Stimulated activated naive CD8-positive, alpha-beta T cell treated with anti-CD3 and anti-CD28 coated beads, Interleukin-15, amount 100 ng/mL, for 72 hours (primary cell): ENCODE measurements around the gene NINL.

ENCODE experiments used
- ATAC-seq: fragments of 150-1000 bp; cut with Tn5 transposase; 2 replicates; pipeline ENCODE4 v1.10.0; 2021; ENCODE audit warnings: mild to moderate bottlenecking, moderate library complexity
- DNase-seq, 2 donors: peaks; one replicate each; pipeline ENCODE4 v3.0.0; 2021 to 2022
- H3K27ac Mint-ChIP-seq, 2 donors: one replicate each; pipeline ENCODE4 v1.8.0; 2022; ENCODE audit warnings: mild to moderate bottlenecking in 2 of 2, mixed read lengths in 2 of 2, moderate library complexity in 2 of 2
- H3K27me3 Mint-ChIP-seq: one replicate; pipeline ENCODE4 v1.8.0; 2022; ENCODE audit warnings: mixed read lengths
- H3K4me1 Mint-ChIP-seq: one replicate; pipeline ENCODE4 v1.8.0; 2022; ENCODE audit warnings: mild to moderate bottlenecking, mixed read lengths
- H3K4me3 Mint-ChIP-seq, 2 donors: one replicate each; pipeline ENCODE4 v1.8.0; 2022; ENCODE audit warnings: mild to moderate bottlenecking in 2 of 2, mixed read lengths in 2 of 2, moderate library complexity in 1 of 2
- H3K9me3 Mint-ChIP-seq, 2 donors: one replicate each; pipeline ENCODE4 v1.8.0; 2022; ENCODE audit warnings: mixed read lengths in 2 of 2

The NINL gene

DNA sequence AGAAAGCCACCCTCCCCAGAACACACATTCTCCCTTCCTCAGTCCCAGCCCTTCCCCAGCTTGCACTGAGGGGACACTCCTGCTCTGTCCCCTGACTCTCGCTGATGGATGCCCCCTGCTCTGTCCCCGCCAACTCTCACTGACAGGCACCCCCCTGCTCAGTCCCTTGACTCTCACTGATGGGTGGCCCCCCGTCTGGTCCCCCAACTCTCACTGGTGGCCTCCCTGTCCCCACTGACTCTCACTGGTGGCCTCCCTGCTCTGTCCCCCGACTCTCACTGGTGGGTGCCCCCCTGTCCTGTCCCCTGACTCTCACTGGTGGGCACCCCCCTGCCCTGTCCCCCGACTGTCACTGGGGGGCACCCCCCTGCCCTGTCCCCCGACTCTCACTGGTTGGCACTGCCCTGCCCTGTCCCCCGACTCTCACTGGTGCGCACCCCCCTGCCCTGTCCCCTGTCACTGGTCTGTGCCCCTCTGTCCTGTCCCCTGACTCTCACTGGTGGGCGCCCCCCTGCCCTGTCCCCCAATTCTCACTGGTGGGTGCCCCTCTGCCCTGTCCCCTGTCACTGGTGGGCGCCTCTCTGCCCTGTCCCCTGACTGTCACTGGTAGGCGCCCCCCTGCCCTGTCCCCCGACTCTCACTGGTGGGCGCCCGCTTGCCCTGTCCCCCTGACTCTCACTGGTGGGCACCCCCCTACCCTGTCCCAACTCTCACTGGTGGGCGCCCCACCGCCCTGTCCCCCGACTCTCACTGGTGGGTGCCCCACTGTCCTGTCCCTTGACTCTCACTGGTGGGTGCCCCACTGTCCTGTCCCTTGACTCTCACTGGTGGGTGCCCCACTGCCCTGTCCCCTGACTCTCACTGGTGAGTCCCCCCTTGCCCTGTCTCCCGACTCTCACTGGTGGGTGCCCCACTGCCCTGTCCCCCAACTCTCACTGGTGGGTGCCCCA, 116.9 kb downstream of the NINL start:
- Mint-ChIP-seq H3K27ac (peak overlapping the region in 1 of 2 donors; percentile 77), H3K27me3 (no peaks in the 10 kb centered on the region), H3K4me3 (no peak overlapping the region), H3K4me1 (peaks cover 8% of the 10 kb centered on the region), H3K9me3 (no peaks in the 10 kb centered on the region)
- peak; percentile 75 for ATAC-seq
- no peak for DNase-seq

DNA sequence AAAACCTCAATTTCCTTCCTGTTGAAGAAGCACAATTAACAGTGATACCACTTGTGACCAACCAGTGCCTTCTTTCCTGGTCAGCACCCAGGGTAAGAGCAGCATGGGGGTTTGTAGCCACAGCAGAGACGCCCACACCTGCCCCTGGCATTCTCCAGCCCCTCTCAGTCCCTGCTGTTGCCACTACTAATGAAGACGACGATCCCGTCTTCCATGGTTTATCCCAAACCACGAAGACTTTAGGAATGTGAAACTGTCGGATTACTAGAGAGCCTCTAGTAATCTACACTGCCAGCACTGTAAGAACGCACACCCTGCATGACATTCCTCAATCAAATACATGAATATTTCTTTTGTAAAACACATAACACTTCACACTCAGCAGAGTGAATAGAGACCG, 117.9 kb downstream of the NINL start:
- H3K27ac Mint-ChIP-seq: no peak overlapping the region
- H3K4me3 Mint-ChIP-seq: no peak overlapping the region
- no peaks in the 10 kb centered on the region for H3K27me3 Mint-ChIP-seq
- ATAC-seq (no peak), DNase-seq (no peak)
- H3K9me3 Mint-ChIP-seq: no peaks in the 10 kb centered on the region
- H3K4me1 Mint-ChIP-seq: peaks cover 8% of the 10 kb centered on the region

DNA sequence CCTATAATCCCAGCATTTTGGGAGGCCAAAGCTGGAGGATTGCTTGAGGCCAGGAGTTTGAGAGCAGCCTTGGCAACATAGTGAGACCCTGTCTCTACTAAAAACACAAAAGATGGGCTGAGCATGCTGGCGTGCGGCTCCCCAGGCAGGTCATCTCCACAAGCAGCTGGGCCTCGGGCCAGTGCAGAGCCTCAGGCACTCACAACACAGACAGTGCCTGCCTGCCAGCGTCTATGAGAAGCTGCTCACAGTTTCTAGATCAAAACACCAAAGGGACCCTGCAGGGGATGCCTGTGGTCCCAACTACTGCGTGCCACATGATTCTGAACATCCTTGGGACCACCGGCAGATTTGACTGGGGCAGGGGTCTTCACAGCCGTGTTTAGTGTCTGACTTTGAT, 118.5 kb downstream of the NINL start:
- Mint-ChIP-seq H3K4me1 (peaks cover 8% of the 10 kb centered on the region), H3K9me3 (no peaks in the 10 kb centered on the region), H3K4me3 (no peak overlapping the region), H3K27me3 (no peaks in the 10 kb centered on the region), H3K27ac (no peak overlapping the region)
- no peak for DNase-seq
- ATAC-seq: no peak

DNA sequence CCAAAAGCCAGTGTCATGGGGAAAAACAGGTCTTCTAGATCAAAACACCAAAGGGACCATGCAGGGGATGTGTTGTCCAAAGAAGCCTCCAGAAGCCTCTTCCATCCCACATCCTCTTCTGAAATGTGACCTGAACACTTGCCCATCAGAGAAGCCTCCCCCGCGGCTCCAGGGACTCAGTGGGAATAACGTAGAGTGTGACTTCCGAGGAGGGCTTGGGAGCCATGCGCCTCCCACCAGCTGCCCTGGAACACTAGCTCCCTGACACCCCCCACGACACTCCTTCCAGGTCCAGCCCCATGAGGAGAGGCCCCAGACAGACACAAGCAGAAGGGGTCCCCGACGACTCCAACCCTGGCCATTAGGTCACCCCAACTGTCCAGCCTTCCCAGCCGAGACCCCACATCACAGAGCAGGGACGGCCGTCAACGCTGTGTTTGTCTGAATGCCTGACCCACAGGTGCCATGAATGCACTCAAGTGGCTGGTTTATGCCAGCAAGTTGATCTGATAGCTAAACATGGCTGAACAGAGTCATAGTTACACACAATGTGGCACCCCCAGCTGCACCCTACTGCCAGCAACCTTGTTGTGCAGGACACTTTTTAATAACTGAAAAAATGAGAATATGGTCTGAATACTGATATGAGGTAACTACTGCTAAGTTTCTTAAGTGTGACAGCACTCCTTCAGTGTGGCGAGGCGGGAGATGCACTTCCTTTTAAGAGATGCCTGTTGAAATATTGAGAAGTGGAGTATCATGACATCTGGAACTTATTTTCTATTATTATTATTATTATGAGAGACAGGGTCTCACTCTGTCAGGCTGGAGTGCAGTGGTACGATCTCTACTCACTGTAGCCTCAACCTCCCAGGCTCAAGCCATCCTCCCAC, 119.8 kb downstream of the NINL start:
- peaks cover 8% of the 10 kb centered on the region for H3K4me1 Mint-ChIP-seq
- ATAC-seq (no peak), DNase-seq (no peak)
- H3K27ac Mint-ChIP-seq: peak overlapping the region in 1 of 2 donors; percentile 67
- no peaks in the 10 kb centered on the region for H3K27me3 Mint-ChIP-seq
- H3K9me3 Mint-ChIP-seq: no peaks in the 10 kb centered on the region
- H3K4me3 Mint-ChIP-seq: no peak overlapping the region

DNA sequence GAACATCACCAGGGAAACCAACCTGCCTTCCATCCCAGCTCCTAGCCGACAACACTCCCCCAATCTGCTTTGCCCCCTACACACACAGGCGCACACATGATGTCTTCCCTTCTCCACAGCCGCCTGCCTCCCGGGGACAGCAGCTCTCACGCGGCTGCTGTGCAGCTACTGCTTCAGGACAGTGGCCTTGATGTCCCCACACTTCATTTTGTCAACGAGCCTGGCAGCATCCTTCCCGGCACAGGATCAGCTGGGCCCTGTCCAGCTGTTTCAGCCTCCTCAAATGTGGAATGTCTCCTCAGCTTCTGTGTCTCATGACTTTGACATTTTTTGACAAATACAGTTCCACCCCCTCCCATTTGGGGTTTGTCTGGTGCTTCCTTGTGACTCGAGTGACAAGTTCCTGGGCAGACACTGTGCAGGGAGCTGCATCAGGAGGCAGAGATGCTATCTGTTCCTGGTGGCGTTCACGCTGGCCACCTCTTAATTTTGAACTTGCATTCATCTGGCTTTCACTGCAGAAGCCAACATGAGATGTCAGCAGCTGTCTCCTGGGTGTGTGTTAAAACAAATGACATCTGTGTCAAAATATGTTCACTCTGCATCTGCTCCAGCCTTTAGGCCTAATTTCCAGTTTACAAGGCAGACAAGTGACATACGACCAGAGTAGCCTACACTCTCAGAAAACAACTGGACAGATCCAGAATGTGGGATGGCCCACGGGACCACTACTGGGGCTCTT, 120.7 kb downstream of the NINL start:
- Mint-ChIP-seq H3K4me3 (no peak overlapping the region), H3K9me3 (no peaks in the 10 kb centered on the region), H3K27ac (peak overlapping the region in 1 of 2 donors; percentile 8), H3K27me3 (no peaks in the 10 kb centered on the region), H3K4me1 (peaks cover under 1% of the 10 kb centered on the region)
- no peak for DNase-seq
- ATAC-seq: no peak

DNA sequence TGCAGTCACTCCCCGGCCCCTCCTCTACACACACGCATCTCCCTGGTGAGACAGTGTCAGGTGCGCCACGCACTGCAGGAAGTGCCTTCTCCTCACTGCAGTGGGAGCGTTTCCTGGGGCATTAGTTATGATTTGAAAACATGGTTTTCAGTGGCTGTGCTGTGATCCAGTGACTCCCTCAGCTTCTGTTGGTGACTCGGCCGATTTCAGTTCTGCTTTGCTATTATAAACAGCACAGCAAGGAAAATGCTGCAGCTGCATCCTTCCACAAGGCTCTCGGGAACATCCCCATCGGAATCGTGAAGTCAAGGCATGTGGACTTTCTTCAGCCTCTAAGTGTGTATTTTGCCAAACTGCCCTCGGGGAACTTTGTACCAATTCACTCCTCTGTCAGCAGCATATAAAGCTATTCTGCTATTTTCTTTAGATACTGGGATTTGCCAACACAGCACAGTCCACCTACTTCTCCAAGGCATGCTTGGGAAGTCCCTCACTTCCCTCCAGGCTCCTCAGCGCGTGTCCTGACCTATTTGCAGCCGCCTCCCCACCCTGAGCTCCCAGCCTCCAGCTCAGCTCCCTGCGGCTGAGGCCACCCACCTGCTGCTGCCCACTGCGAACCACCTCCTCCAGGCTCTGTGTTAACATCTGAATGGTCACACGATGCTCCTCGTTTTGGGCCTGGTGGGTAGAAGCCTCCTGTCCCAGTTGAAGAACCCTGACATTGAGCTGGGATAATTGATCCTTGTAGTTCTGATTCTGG, 123.4 kb downstream of the NINL start:
- Mint-ChIP-seq H3K4me1 (no peaks in the 10 kb centered on the region), H3K9me3 (no peaks in the 10 kb centered on the region), H3K4me3 (no peak overlapping the region), H3K27me3 (no peaks in the 10 kb centered on the region), H3K27ac (no peak overlapping the region)
- ATAC-seq (no peak), DNase-seq (no peak)

DNA sequence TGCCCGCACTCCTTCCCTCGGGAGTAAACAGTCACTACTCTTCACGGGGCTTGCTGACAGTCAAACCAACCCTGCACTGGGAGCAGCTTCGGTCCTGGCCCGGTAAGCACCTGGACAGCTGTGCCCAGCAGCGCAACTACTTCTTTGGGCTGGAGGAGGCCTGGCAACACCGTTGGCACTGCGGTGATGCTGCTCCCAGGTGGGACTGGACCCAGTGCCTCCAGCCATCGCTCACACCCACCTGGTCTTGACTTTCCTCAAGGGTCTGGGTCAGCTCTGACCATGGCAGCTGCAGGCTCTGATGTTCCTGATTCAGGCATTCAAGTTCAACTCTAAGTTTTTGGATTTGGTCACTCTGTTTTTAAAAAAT, 124.1 kb downstream of the NINL start:
- H3K27me3 Mint-ChIP-seq: no peaks in the 10 kb centered on the region
- no peak overlapping the region for H3K4me3 Mint-ChIP-seq
- ATAC-seq (no peak), DNase-seq (no peak)
- H3K4me1 Mint-ChIP-seq: no peaks in the 10 kb centered on the region
- H3K27ac Mint-ChIP-seq: no peak overlapping the region
- no peaks in the 10 kb centered on the region for H3K9me3 Mint-ChIP-seq

DNA sequence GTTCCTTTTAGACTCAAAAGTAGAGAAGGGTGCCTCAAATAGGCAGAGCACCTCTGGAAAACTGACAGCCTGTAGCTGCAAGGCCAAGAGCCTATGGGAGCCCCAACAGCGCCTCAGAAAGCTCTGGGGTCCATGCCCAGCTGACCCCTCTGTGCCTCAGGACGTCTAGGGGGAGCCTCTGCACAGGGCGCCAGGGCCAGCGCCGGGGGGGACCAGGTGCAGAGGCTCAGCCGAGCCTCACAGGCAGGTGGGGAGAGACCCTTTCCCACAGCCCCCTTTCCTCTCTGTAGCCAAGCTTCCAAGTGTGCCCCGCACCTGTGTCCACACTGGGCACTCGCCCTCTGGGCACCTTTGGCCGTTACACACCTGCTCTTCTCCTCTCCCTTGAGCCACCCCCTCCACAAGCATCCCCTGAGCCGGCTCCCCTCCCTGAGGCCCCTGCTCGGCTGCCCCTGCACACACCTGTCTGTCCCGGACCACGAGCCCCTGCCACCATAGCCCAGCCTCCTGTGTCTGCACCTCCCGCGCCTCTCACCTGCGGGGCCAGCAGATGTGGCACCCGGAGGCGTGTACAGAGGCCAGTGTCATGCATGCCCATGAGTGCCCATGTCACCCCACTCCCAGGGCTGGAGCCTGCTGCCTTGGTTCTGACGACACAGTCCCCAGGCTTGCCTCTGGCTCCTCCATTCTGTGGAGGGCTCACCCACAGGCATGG, 124.6 kb downstream of the NINL start:
- Mint-ChIP-seq H3K4me1 (no peaks in the 10 kb centered on the region), H3K27me3 (no peaks in the 10 kb centered on the region), H3K9me3 (no peaks in the 10 kb centered on the region), H3K27ac (no peak overlapping the region), H3K4me3 (no peak overlapping the region)
- peak; percentile 32 for ATAC-seq
- DNase-seq: no peak

DNA sequence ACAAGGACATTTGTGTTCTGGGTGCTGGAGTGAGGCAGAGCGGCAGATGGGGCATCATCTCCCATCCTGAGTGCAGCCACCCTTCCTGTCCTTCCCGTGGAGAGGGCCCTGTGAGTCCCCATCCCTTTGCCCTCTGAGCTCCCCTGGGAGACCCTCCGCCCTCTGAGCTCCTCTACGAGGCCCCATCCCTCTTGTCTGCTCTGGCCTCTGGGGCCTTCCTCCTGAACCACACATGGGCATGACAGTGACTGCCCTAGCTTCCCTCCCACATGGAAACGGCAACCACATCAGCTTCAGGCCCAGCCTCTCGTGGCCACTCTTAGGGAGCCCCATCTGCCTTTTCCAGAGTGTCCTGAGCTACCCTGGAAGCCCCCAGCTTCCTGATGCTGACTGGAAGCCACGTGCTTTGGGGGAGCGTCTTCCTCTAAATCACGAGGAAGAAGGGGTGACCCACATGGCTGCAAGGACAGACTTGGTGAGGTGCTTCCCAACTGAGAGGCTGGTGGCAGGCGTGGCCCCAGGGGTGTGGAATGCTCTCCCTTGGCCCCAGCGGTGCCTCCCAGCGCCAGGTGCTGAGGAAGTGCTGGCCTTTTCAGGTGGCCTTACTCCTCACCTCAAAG, 125.3 kb downstream of the NINL start:
- Mint-ChIP-seq H3K27ac (peak overlapping the region in 1 of 2 donors; percentile 38), H3K9me3 (no peaks in the 10 kb centered on the region), H3K4me1 (no peaks in the 10 kb centered on the region), H3K27me3 (no peaks in the 10 kb centered on the region), H3K4me3 (no peak overlapping the region)
- no peak for ATAC-seq
- no peak for DNase-seq

DNA sequence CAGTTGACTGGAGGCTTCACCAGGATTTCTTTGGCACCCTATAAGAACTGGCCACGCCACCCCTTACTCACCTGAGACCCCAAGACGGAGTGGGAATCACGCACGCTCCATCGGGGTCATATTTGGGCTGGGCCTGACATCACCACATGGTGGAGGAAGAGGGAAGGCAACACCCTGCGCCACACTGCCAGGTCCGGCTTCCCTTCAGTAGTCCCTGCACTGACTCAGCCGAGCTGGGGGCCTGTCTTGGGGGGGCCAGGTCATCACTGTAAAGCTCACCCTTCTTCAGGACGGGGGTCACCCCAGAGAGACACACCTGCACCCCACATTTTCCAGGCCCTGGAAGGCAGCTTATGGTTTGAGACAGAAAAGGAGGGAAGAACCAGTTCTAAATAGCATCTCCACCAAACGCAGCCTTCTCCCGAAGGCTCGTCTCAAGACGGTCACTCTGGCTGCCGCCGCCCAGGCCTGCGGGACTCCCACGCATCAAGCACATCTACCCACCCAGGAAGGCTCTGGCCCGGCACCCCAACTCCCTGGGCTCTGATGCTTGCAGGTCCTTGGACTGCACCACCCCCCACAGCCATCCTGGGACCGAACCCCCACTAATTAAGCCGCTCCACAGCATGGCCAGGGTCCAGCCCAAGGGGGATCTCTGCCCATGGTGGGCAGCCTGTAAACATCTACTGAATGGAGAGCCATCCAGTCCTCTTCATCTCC, 126.1 kb downstream of the NINL start:
- Mint-ChIP-seq H3K4me3 (no peak overlapping the region), H3K27me3 (no peaks in the 10 kb centered on the region), H3K27ac (no peak overlapping the region), H3K4me1 (no peaks in the 10 kb centered on the region), H3K9me3 (no peaks in the 10 kb centered on the region)
- DNase-seq (no peak), ATAC-seq (no peak)

DNA sequence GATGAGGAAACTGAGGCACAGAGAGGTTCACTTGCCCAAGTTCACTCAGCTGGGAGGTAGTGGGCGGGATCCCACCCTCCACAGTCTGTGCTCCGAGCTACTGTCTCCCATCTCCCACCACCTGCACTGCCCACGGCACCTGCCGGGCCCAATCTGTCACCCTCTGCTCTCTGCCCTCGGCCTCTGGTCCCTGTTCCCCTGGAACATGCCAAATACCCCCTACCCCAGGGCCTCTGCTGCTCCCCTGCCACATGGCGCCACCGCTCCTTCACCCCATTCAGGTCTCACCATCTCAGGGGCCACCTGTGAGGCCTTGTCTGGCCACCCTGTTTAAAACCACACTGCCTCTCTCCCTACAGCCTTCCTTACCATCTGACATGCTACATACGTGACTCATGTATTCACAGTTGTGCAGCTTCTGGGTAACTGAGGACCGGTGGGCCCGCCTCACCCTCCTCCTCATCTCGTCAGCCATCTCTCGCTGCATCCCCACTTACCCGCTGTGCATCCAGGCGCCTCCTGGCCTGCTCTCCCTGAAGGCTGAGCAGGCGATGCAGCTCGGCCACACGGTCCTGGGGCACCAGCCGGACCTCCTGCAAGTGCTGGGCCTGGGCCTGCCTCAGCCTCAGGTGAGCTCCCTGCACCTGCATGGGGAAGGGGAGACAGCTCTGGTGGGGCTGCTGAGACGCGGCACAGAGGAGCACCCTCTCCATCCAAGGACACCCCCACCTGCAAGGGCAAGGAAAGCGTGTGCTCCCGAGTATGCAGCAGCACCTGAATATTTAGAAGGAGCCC, 127.2 kb downstream of the NINL start:
- no peak overlapping the region for H3K27ac Mint-ChIP-seq
- DNase-seq (no peak), ATAC-seq (peak; percentile 24)
- no peaks in the 10 kb centered on the region for H3K4me1 Mint-ChIP-seq
- no peak overlapping the region for H3K4me3 Mint-ChIP-seq
- H3K9me3 Mint-ChIP-seq: no peaks in the 10 kb centered on the region
- H3K27me3 Mint-ChIP-seq: no peaks in the 10 kb centered on the region

DNA sequence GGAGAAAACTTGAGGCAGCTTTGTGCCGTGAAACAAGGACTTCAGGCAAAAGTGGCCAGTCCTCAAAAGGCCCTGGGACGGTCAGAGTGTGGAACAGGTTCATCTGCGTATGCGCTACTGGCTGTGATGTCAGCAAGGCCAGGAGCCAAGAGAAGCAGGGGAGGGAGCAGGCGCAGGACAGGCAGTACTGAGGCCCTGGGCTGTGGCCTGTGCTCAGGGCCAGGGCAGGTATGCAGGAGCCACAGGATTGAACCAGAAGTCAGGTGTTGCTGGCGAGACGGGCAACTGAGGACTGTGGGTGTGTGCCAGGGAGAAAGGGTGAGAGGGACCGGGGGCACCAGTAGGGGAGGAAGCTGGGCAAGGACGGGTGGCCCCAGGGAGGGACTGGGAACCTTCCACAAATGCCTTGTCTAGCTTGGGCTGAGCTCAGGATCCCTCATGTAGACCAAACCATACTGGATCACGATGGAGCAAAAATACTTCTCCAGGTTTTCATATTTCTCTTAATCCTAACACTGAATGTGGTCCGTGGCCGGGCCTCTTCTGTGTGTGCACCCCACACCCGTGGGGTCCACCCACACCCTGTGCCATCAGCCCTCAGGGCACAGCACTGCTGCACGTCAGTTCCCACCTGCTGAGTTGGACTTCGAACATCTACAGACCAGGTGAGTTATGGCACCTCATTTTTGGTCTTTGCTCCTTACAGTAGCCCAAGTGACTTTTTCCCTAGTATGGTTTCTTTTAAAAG, 131.0 kb downstream of the NINL start:
- DNase-seq (no peak), ATAC-seq (no peak)
- H3K9me3 Mint-ChIP-seq: no peaks in the 10 kb centered on the region
- no peak overlapping the region for H3K4me3 Mint-ChIP-seq
- H3K27ac Mint-ChIP-seq: no peak overlapping the region
- H3K27me3 Mint-ChIP-seq: no peaks in the 10 kb centered on the region
- no peaks in the 10 kb centered on the region for H3K4me1 Mint-ChIP-seq
